DOHH2 (cell line): ENCODE data around the gene UBE4A.

Source experiments
- H3F3A ChIP-seq: fragments of 200-600 bp; sonication (generic), shearing (Covaris generic); 2 replicates; pipeline ENCODE4 v1.6.0; 2016; ENCODE audit warnings: antibody characterized with exemption, mild to moderate bottlenecking; ENCODE audit not compliant: control insufficient read depth, insufficient read depth
- H3K27ac ChIP-seq: fragments of 200-600 bp; sonication (generic); 2 replicates; pipeline ENCODE4 v1.5.1; 2014; ENCODE audit warnings: low read depth, mild to moderate bottlenecking, low read length, moderate library complexity
- H3K27me3 ChIP-seq: fragments of 200-600 bp; sonication (generic); 2 replicates; pipeline ENCODE4 v1.6.1; 2014; ENCODE audit warnings: mild to moderate bottlenecking, low read length, mixed read lengths; ENCODE audit not compliant: control insufficient read depth
- H3K36me3 ChIP-seq: fragments of 200-600 bp; sonication (generic); 2 replicates; pipeline ENCODE4 v1.6.1; 2014; ENCODE audit warnings: mild to moderate bottlenecking, low read length, moderate library complexity, mixed read lengths; ENCODE audit not compliant: control insufficient read depth
- H3K4me1 ChIP-seq: fragments of 200-600 bp; sonication (generic); 2 replicates; pipeline ENCODE4 v1.6.1; 2014; ENCODE audit warnings: mild to moderate bottlenecking, low read length, mixed read lengths; ENCODE audit not compliant: control insufficient read depth
- H3K4me2 ChIP-seq: fragments of 200-600 bp; sonication (generic); 2 replicates; pipeline ENCODE4 v1.6.0; 2014; ENCODE audit warnings: mild to moderate bottlenecking, low read length, moderate library complexity
- H3K4me3 ChIP-seq: fragments of 200-600 bp; sonication (generic); 2 replicates; pipeline ENCODE4 v1.5.1; 2014; ENCODE audit warnings: mild to moderate bottlenecking, low read length, mixed read lengths
- H3K79me2 ChIP-seq: fragments of 200-600 bp; sonication (generic); 2 replicates; pipeline ENCODE4 v1.6.1; 2014; ENCODE audit warnings: mild to moderate bottlenecking, low read length, mixed read lengths; ENCODE audit not compliant: control insufficient read depth
- H3K9me2 ChIP-seq: fragments of 200-600 bp; sonication (generic); replicated peaks from 2 replicates; pipeline ENCODE4 v1.6.1; 2014; ENCODE audit warnings: mild to moderate bottlenecking, low read length, mixed read lengths; ENCODE audit not compliant: control insufficient read depth
- H3K9me3 ChIP-seq: fragments of 200-600 bp; sonication (generic); 2 replicates; pipeline ENCODE4 v1.6.1; 2014; ENCODE audit warnings: antibody characterized with exemption, low read length, mixed read lengths; ENCODE audit not compliant: control insufficient read depth, insufficient read depth
- H4K20me1 ChIP-seq: fragments of 200-600 bp; sonication (generic); 2 replicates; pipeline ENCODE4 v1.6.0; 2014; ENCODE audit warnings: low read depth, mild to moderate bottlenecking, antibody characterized with exemption, low read length, moderate library complexity; ENCODE audit not compliant: control insufficient read depth, insufficient read depth
- CTCF ChIP-seq: fragments of 200-600 bp; sonication (generic); IDR thresholded peaks from one replicate; pipeline ENCODE4 v1.5.1; 2014; ENCODE audit warnings: antibody characterized with exemption, mild to moderate bottlenecking, low read depth, low read length; ENCODE audit not compliant: poor library complexity, severe bottlenecking
- EZH2phosphoT487 ChIP-seq: fragments of 200-600 bp; sonication (generic); IDR thresholded peaks from 2 replicates; pipeline ENCODE4 v1.6.1; 2017; ENCODE audit warnings: borderline replicate concordance, mild to moderate bottlenecking, antibody characterized with exemption, low read length, moderate library complexity, mixed read lengths

The UBE4A gene

GRCh38 chr11:118343248-118343647, 16.2 kb upstream of the UBE4A start:
- peaks cover 23% of the 10 kb centered on the region for H3K4me1 ChIP-seq
- H3K27ac ChIP-seq, result no peak overlapping the region
- no peaks in the 10 kb centered on the region for H3F3A ChIP-seq
- no peaks in the 10 kb centered on the region for H3K79me2 ChIP-seq
- no peaks in the 10 kb centered on the region for H4K20me1 ChIP-seq
- no peaks in the 10 kb centered on the region for H3K9me2 ChIP-seq
- TF ChIP-seq CTCF (no peak), EZH2phosphoT487 (no peak)
- H3K27me3 ChIP-seq, result no peaks in the 10 kb centered on the region
- H3K4me3 ChIP-seq, result no peak overlapping the region
- no peaks in the 10 kb centered on the region for H3K36me3 ChIP-seq
- no peak overlapping the region for H3K4me2 ChIP-seq
- no peaks in the 10 kb centered on the region for H3K9me3 ChIP-seq

GRCh38 chr11:118343981-118344515, 15.4 kb upstream of the UBE4A start, which contains the start of gene CD3G:
TSS of gene CD3G (plus strand) at chr11:118344344. CDS start at chr11:118344424, 80 bp downstream.
- no peak within 1 kb of the TSS for H3K27ac ChIP-seq
- H3K9me3 ChIP-seq, result no peaks in the 10 kb centered on the region
- H3K4me2 ChIP-seq, result no peak within 1 kb of the TSS
- H4K20me1 ChIP-seq, result no peaks in the 10 kb centered on the region
- H3K4me3 ChIP-seq, result no peak within 1 kb of the TSS
- peaks cover 15% of the 10 kb centered on the region for H3K4me1 ChIP-seq
- no peaks in the 10 kb centered on the region for H3F3A ChIP-seq
- H3K27me3 ChIP-seq, result no peaks in the 10 kb centered on the region
- TF ChIP-seq CTCF, result no peak
- no peak for TF ChIP-seq EZH2phosphoT487
- no peaks in the 10 kb centered on the region for H3K36me3 ChIP-seq
- H3K9me2 ChIP-seq, result no peaks in the 10 kb centered on the region
- H3K79me2 ChIP-seq, result no peaks in the 10 kb centered on the region

GRCh38 chr11:118349475-118349874, 9.9 kb upstream of the UBE4A start:
- Histone ChIP-seq H3K36me3 (no peaks in the 10 kb centered on the region), H3K4me2 (no peak overlapping the region), H3K4me1 (peaks cover 25% of the 10 kb centered on the region)

More at GRCh38 chr11:118349475-118349874, 9.9 kb upstream of the UBE4A start:
- no peaks in the 10 kb centered on the region for H3K79me2 ChIP-seq
- H3K9me3 ChIP-seq, result no peaks in the 10 kb centered on the region
- no peaks in the 10 kb centered on the region for H3F3A ChIP-seq
- H3K9me2 ChIP-seq, result no peaks in the 10 kb centered on the region
- H3K27me3 ChIP-seq, result no peaks in the 10 kb centered on the region
- no peak overlapping the region for H3K4me3 ChIP-seq
- no peak for TF ChIP-seq EZH2phosphoT487
- no peak for TF ChIP-seq CTCF
- H4K20me1 ChIP-seq, result no peaks in the 10 kb centered on the region
- no peak overlapping the region for H3K27ac ChIP-seq
